Pancreas (tissue), 10 donors: Measurements from ENCODE around the gene ITPK1. TPM values are rescaled to one million over a fixed set of nuclear protein-coding genes. Genes with fewer than 3 reads are reported as not detected.
A peak's percentile ranks its signal among the peaks of the same experiment; 100 is the strongest.

Source experiments
- ATAC-seq, 4 donors: fragments of 200-7000 bp; cut with Tn5 transposase; one replicate each; pipeline versions ENCODE4 v1.8.0 to v1.9.1; 2020; ENCODE audit warnings: mild to moderate bottlenecking in 4 of 4, moderate library complexity in 4 of 4
- DNase-seq, 6 donors: peaks; one replicate each; pipeline ENCODE4 v3.0.0-alpha.2; 2020
- FAIRE-seq: peaks from 2 replicates; lab custom pipeline; 2012; peaks lifted over from hg19 to GRCh38; lab: Jason Lieb, UNC
- H3K27ac ChIP-seq, 4 donors: fragments of 200-600 bp; sonication (generic); 1 replicate in 3 of 4; 2 replicates in 1 of 4; pipeline versions ENCODE4 v1.5.0 to v1.8.0; 2020
- H3K27me3 ChIP-seq, 4 donors: fragments of 200-600 bp; one replicate each; pipeline ENCODE4 v1.8.0; 2021
- H3K36me3 ChIP-seq, 3 donors: fragments of 200-600 bp; sonication (generic) in 1 of 3; one replicate each; pipeline versions ENCODE4 v1.5.0 to v1.8.0; 2020 to 2021
- H3K4me1 ChIP-seq, 3 donors: fragments of 200-600 bp; one replicate each; pipeline ENCODE4 v1.8.0; 2021
- H3K4me3 ChIP-seq, 4 donors: fragments of 200-600 bp; sonication (generic) in 2 of 4; one replicate each; pipeline versions ENCODE4 v1.5.0 to v1.8.0; 2020 to 2021
- H3K9me3 ChIP-seq, 4 donors: fragments of 200-600 bp; one replicate each; pipeline ENCODE4 v1.8.0; 2021
- CTCF ChIP-seq, 4 donors: fragments of 200-600 bp; sonication (generic) in 3 of 4; IDR thresholded peaks; one replicate each; pipeline versions ENCODE4 v1.5.0 to v1.8.0; 2021; ENCODE audit warnings: antibody characterized with exemption in 4 of 4
- WGBS, 2 donors: extraction: QIAGEN DNeasy Blood & Tissue Kit; methylation state at CpG; one replicate each; pipeline ENCODE4 v1.1.7; 2013; 5-methylcytosine and 5-hydroxymethylcytosine counted together
- intact Hi-C, 3 donors: fragments of 100-400 bp; cut with DNase I; formaldehyde crosslinking; loops; one replicate each; pipeline versions ENCODE4 v1.11.1 to v1.14.2; 2022
- polyA plus RNA-seq, 2 donors: library from polyadenylated mRNA; stranded (reverse); fragments of 200-250 nt; gene quantifications; one replicate each; pipeline ENCODE4 v1.2.3, GENCODE V29; 2013
- total RNA-seq, 6 donors: library from RNA; stranded (reverse); fragmentation: NEBNext Ultra II Directional in 4 of 6; extraction: Animal tissue kit (Norgen Biotek cat#: 25700) in 4 of 6; gene quantifications; one replicate each; pipeline versions ENCODE4 v1.2.1 to v1.2.4, GENCODE V29; 2021 to 2023
- donor health status: healthy with polysubstance abuse.
- donor health status: DM: no; HTN: no; CAD: no; lungs with moderate emphysema.
- donor health status: DM: no; HTN: no; CAD: no.
- donor health status: control.
- donor health status: control.
- donor health status: Bipolar disorder and iron deficiency.
- donor health status: DM: yes; HTN: yes; CAD: no.
- donor health status: DM: no; HTN: no; CAD: no.
- donor health status: DM: no; HTN: no; CAD: no.
- donor health status: DM: yes; HTN: yes; CAD: no.

ITPK1 gene
- total and polyA plus RNA-seq, 8 donors = 23.2 to 38.3 (median 33.0) TPM

- Histone ChIP-seq H3K27me3 (no peaks in the 10 kb centered on the region), H3K27ac (no peak overlapping the region), H3K4me1 (peaks cover 0 to 7% (median 7%) of the 10 kb centered on the region in 3 donors), H3K9me3 (no peaks in the 10 kb centered on the region), H3K36me3 (no peaks in the 10 kb centered on the region), H3K4me3 (no peak overlapping the region)
- intact Hi-C loops = no loop called here
- DNase-seq = no peak
- no peak for ATAC-seq
- WGBS, 2 donors = 95 to 97% methylated on average over 2 of the region's 2 CpGs
- TF ChIP-seq CTCF (IDR thresholded peaks at IDR 0.05) = no peak
- FAIRE-seq = no peak
Measured at GRCh38 chr14:92967346-92967926, 148.3 kb downstream of the ITPK1 start.

- H3K27me3 ChIP-seq = no peaks in the 10 kb centered on the region
- intact Hi-C loops = no loop called here
- FAIRE-seq (no peak), DNase-seq (no peak), ATAC-seq (no peak)
- H3K4me3 ChIP-seq = no peak overlapping the region
- H3K4me1 ChIP-seq = peaks cover 0 to 7% (median 7%) of the 10 kb centered on the region in 3 donors
- 94 to 100% methylated on average over 1 of the region's 1 CpG for WGBS, 2 donors
- peak overlapping the region in 1 of 4 donors; percentile 35 for H3K27ac ChIP-seq
- TF ChIP-seq CTCF (IDR thresholded peaks at IDR 0.05) = no peak
- H3K36me3 ChIP-seq = no peaks in the 10 kb centered on the region
- H3K9me3 ChIP-seq = no peaks in the 10 kb centered on the region
Measured at GRCh38 chr14:92965281-92965680, 150.4 kb downstream of the ITPK1 start.

- DNase-seq (peak in 2 of 6 donors; percentile 10 to 49), FAIRE-seq (no peak), ATAC-seq (peak; percentile 51 to 72 (median 55))
- intact Hi-C loops = no loop called here
- Histone ChIP-seq H3K9me3 (no peaks in the 10 kb centered on the region), H3K27ac (peak overlapping the region in 3 of 4 donors; percentile 14 to 52 (median 27)), H3K4me1 (peaks cover 0 to 7% (median 7%) of the 10 kb centered on the region in 3 donors), H3K36me3 (no peaks in the 10 kb centered on the region), H3K4me3 (no peak overlapping the region), H3K27me3 (no peaks in the 10 kb centered on the region)
- TF ChIP-seq CTCF (IDR thresholded peaks at IDR 0.05) = no peak
- WGBS, 2 donors = 73 to 75% methylated on average over 12 of the region's 12 CpGs
Measured at GRCh38 chr14:92964124-92965109, 151.3 kb downstream of the ITPK1 start.

DNA sequence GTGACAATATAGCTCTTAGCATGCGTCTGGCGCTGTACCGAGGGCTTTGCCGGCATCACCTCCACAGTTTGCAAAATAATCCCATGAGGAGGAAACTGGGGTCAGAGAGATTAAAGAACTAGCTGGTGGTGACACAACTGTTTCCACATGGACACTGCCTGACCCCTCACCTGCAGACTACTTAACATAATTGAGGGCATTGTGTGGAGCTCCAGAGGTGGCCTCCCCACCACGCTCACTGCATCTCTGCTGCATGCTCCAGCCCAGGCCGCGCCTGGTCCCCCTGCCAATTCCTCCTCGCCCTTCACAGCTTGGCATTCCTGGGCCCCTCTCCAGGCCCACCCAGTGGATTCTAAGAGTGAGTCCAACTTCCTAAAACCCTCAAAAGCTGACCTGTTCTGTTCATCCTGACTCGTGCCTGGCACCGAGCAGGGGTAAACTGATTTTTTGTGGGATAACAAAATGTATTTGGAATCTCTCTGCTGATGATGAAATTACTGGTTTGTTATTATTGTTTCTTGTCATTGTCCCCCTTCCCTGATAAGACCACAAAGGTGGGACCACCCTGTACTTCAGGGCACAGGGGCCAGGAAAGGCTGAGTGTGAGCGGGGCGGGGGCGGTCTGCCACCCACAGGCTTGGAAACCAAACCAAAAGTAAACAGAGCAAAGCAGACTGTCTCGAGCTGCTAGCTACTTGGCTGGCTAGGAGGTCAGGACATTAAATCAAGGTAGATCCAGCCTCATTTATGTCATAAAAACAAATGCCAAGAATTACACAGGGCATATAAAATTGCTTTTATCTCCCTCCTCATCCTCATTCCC, 152.2 kb downstream of the ITPK1 start:
- H3K27ac ChIP-seq = peak overlapping the region in 3 of 4 donors; percentile 14 to 52 (median 27)
- H3K9me3 ChIP-seq = no peaks in the 10 kb centered on the region
- FAIRE-seq (no peak), ATAC-seq (peak; percentile 33 to 50 (median 36)), DNase-seq (peak in 2 of 6 donors; percentile 4 to 41)
- 67 to 82% methylated on average over 14 of the region's 14 CpGs for WGBS, 2 donors
- no peaks in the 10 kb centered on the region for H3K27me3 ChIP-seq
- H3K36me3 ChIP-seq = no peaks in the 10 kb centered on the region
- peaks cover 0 to 7% (median 7%) of the 10 kb centered on the region in 3 donors for H3K4me1 ChIP-seq
- no peak for TF ChIP-seq CTCF (IDR thresholded peaks at IDR 0.05)
- intact Hi-C loops = no loop called here
- no peak overlapping the region for H3K4me3 ChIP-seq
